HepG2 (cell line): ENCODE results near the gene WNK2. TPM values are rescaled to one million over a fixed set of nuclear protein-coding genes. Genes with fewer than 3 reads are reported as not detected.

Experiments used
- ATAC-seq: fragments of 200-7000 bp; cut with Tn5 transposase; 3 replicates; pipeline ENCODE4 v1.9.1; 2020; ENCODE audit warnings: mild to moderate bottlenecking, moderate library complexity
- BruUV-seq: library from RNA; stranded (reverse); fragments of 400-500 nt; replicated peaks from 2 replicates; lab custom pipeline; 2021; lab: Mats Ljungman, UMichigan
- CTCF ChIA-PET: fragments of 300-600 bp; formaldehyde crosslinking; extraction: SDS; loops from one replicate; lab custom pipeline; 2021; ENCODE audit warnings: low total read pairs, inconsistent platforms, low intra/inter-chr PET ratio; lab: Yijun Ruan, JAX
- POLR2A ChIA-PET: fragments of 350-600 bp; sonication (Branson Sonifier 250); formaldehyde crosslinking; loops from one replicate; lab custom pipeline; 2020; ENCODE audit warnings: antibody characterized with exemption, inconsistent platforms; lab: Yijun Ruan, JAX
- DNase-seq: peaks from one replicate; pipeline ENCODE4 v3.0.0-alpha.2; 2015; ENCODE audit warnings: low spot score
- FAIRE-seq: peaks from 3 replicates; lab custom pipeline; 2011; peaks lifted over from hg19 to GRCh38; lab: Jason Lieb, UNC
- H2AFZ ChIP-seq: one replicate; pipeline ENCODE4 v1.6.1; 2011; ENCODE audit warnings: low read length, inconsistent platforms
- H3K27ac ChIP-seq: fragments of 300-600 bp; 3 replicates; pipeline ENCODE4 v1.8.0; 2011; ENCODE audit warnings: mixed run types, mild to moderate bottlenecking, mixed read lengths, low read length, inconsistent platforms; ENCODE audit not compliant: insufficient read depth; ENCODE audit errors: extremely low read length
- H3K27me3 ChIP-seq, 2 experiments: fragments of 200-600 bp in 1 of 2; 2 replicates in 1 of 2; 3 replicates in 1 of 2; pipeline versions ENCODE4 v1.6.0 to v1.8.0; 2011; ENCODE audit warnings: low read length in 2 of 2, mild to moderate bottlenecking in 2 of 2, moderate library complexity in 2 of 2, inconsistent platforms in 1 of 2; ENCODE audit not compliant: insufficient read depth in 2 of 2, control insufficient read depth in 1 of 2
- H3K36me3 ChIP-seq, 2 experiments: fragments of 200-600 bp in 1 of 2; replicated peaks in 1 of 2; 2 replicates in 1 of 2; 3 replicates in 1 of 2; pipeline versions ENCODE4 v1.5.1 to v1.8.0; 2011; ENCODE audit warnings: low read length in 2 of 2, inconsistent platforms in 1 of 2; ENCODE audit not compliant: insufficient read depth in 2 of 2, control insufficient read depth in 1 of 2
- H3K4me1 ChIP-seq: 2 replicates; pipeline ENCODE4 v1.5.1; 2012; ENCODE audit warnings: low read length, inconsistent platforms; ENCODE audit not compliant: insufficient read depth
- H3K4me2 ChIP-seq: 2 replicates; pipeline ENCODE4 v1.6.0; 2011; ENCODE audit warnings: low read depth, low read length, inconsistent platforms
- H3K4me3 ChIP-seq, 3 experiments: fragments of 200-600 bp in 1 of 3; sonication (generic), shearing (Covaris generic) in 1 of 3; replicated peaks in 1 of 3; 2 replicates each; pipeline ENCODE4 v1.5.1; 2011 to 2016; ENCODE audit warnings: low read length in 3 of 3, inconsistent platforms in 2 of 3, low read depth in 2 of 3, mild to moderate bottlenecking in 2 of 3, control low read depth in 1 of 3, mixed read lengths in 1 of 3; ENCODE audit not compliant: insufficient read depth in 1 of 3
- H3K79me2 ChIP-seq: one replicate; pipeline ENCODE4 v1.6.1; 2011; ENCODE audit warnings: low read length, inconsistent platforms; ENCODE audit not compliant: insufficient read depth
- H3K9ac ChIP-seq: 2 replicates; pipeline ENCODE4 v1.6.0; 2011; ENCODE audit warnings: mild to moderate bottlenecking, low read depth, low read length, inconsistent platforms; ENCODE audit not compliant: insufficient read depth
- H3K9me3 ChIP-seq: 2 replicates; pipeline ENCODE4 v1.5.1; 2012; ENCODE audit warnings: mild to moderate bottlenecking, low read length
- H4K20me1 ChIP-seq: 2 replicates; pipeline ENCODE4 v1.6.0; 2011; ENCODE audit warnings: inconsistent platforms, mild to moderate bottlenecking, low read length, moderate library complexity; ENCODE audit not compliant: insufficient read depth
- FOXM1 ChIP-seq: sonication (generic); formaldehyde crosslinking; IDR thresholded peaks from 2 replicates; pipeline ENCODE4 v1.5.0; 2020; ENCODE audit warnings: missing genetic modification reagents
- HNF1B ChIP-seq: sonication (generic); formaldehyde crosslinking; IDR thresholded peaks from 2 replicates; pipeline ENCODE4 v1.5.1; 2020; ENCODE audit warnings: mild to moderate bottlenecking, moderate library complexity, missing genetic modification reagents
- MIER2 ChIP-seq: IDR thresholded peaks from 2 replicates; pipeline ENCODE4 v1.6.1; 2016; ENCODE audit warnings: missing biosample characterization, missing genetic modification reagents
- PAXIP1 ChIP-seq: sonication (generic); formaldehyde crosslinking; conservative IDR thresholded peaks from 2 replicates; pipeline ENCODE4 v1.4.0; 2020; ENCODE audit warnings: mild to moderate bottlenecking, missing genetic modification reagents, moderate library complexity
- PITX1 ChIP-seq: sonication (generic); formaldehyde crosslinking; IDR thresholded peaks from 2 replicates; pipeline ENCODE4 v1.5.1; 2020; ENCODE audit warnings: mild to moderate bottlenecking, missing genetic modification reagents
- RBM22 ChIP-seq: fragments of 200-400 bp; formaldehyde crosslinking; optimal IDR thresholded peaks from 2 replicates; pipeline ENCODE3; 2017; ENCODE audit warnings: mild to moderate bottlenecking, low read length, moderate library complexity
- SETDB1 ChIP-seq: sonication (generic); formaldehyde crosslinking; IDR thresholded peaks from 2 replicates; pipeline ENCODE4 v1.5.1; 2020; ENCODE audit warnings: missing genetic modification reagents, mild to moderate bottlenecking, borderline replicate concordance
- SIN3B ChIP-seq: fragments of 150-350 bp; IDR thresholded peaks from 2 replicates; pipeline ENCODE4 v1.6.1; 2014; ENCODE audit warnings: low read length
- ZNF142 ChIP-seq: sonication (generic); formaldehyde crosslinking; IDR thresholded peaks from 2 replicates; pipeline ENCODE4 v1.4.0; 2020; ENCODE audit warnings: missing genetic modification reagents
- ZNF382 ChIP-seq: sonication (generic); formaldehyde crosslinking; IDR thresholded peaks from 2 replicates; pipeline ENCODE4 v1.5.0; 2020; ENCODE audit warnings: missing genetic modification reagents, mild to moderate bottlenecking, borderline replicate concordance
- ZNF784 ChIP-seq: sonication (generic); formaldehyde crosslinking; IDR thresholded peaks from 2 replicates; pipeline ENCODE4 v1.5.1; 2020; ENCODE audit warnings: missing genetic modification reagents, mild to moderate bottlenecking, borderline replicate concordance
- ZNF788 ChIP-seq: sonication (generic); formaldehyde crosslinking; IDR thresholded peaks from 2 replicates; pipeline ENCODE4 v1.5.0; 2020; ENCODE audit warnings: mild to moderate bottlenecking, missing genetic modification reagents, borderline replicate concordance
- WGBS: methylation state at CpG from one replicate; pipeline ENCODE4 v1.1.6; 2017; ENCODE audit warnings: low lambda C conversion rate; 5-methylcytosine and 5-hydroxymethylcytosine counted together
- in situ Hi-C: cut with HindIII; loops from 2 replicates; pipeline ENCODE4 v1.10.0; 2017; ENCODE audit warnings: low pct_unique_long_range_greater_than_20kb; ENCODE audit not compliant: extremely low pct_ligation_motif_present
- intact Hi-C: fragments of 100-400 bp; cut with micrococcal nuclease; formaldehyde crosslinking; loops from one replicate; pipeline ENCODE4 v1.10.0; 2022; ENCODE audit not compliant: unreplicated experiment
- polyA plus RNA-seq, 8 experiments: library from polyadenylated mRNA; depleted of rRNA in 3 of 8; stranded (reverse) in 7 of 8; unstranded in 1 of 8; fragments of >200 nt; fragmentation: Illumina TruSeq in 4 of 8; extraction: Trizol in 4 of 8; gene quantifications; 2 replicates each; pipeline versions ENCODE4 v1.2.1 to v1.2.3, GENCODE V29; 2011 to 2016; ENCODE audit warnings: low read depth in 4 of 8, missing spikeins in 1 of 8, mixed read lengths in 1 of 8; ENCODE audit not compliant: insufficient read depth in 1 of 8
- total RNA-seq, 5 experiments: library from RNA; depleted of rRNA; stranded (reverse); fragments of >200 nt; fragmentation: Illumina TruSeq; extraction: Trizol; gene quantifications; 2 replicates each; pipeline ENCODE4 v1.2.3, GENCODE V29; 2016; ENCODE audit warnings: low read depth in 1 of 5

WNK2 gene
- total and polyA plus RNA-seq, 2 of the 13 experiments (the other 11 are each of a cell fraction or from before 2014, with no cell fraction given), result 10.5 to 12.0 TPM

- FAIRE-seq, result no peak
- Histone ChIP-seq H3K9me3 (no peaks in the 10 kb centered on the region), H3K4me2 (no peak overlapping the region), H4K20me1 (no peaks in the 10 kb centered on the region), H3K27me3 (peaks cover 0 to 2% of the 10 kb centered on the region in 2 experiments; a peak in 1 of 5 replicates), H2AFZ (no peak overlapping the region), H3K4me3 (no peak overlapping the region), H3K9ac (no peak overlapping the region), H3K36me3 (no peaks in the 10 kb centered on the region), H3K27ac (no peak overlapping the region), H3K79me2 (no peaks in the 10 kb centered on the region), H3K4me1 (peaks cover 20% of the 10 kb centered on the region)
- intact Hi-C loops, result no loop called here
- DNase-seq, result no peak
- in situ Hi-C loops, result no loop called here
- ChIA-PET POLR2A (interaction anchor here (3.3 kb wide), 1 partner anchor 14 kb away, joined by 15 read pairs; the partner anchor contains the start of gene NINJ1), CTCF (no interaction called here)
- ATAC-seq, result no peak
- no TSS peak for BruUV-seq
- WGBS, result 50% methylated on average over 2 of the region's 2 CpGs
- TF ChIP-seq HNF1B (CRISPR knock-in tag) (no peak), MIER2 (CRISPR knock-in tag) (no peak), FOXM1 (no peak), ZNF784 (CRISPR knock-in tag) (no peak), SETDB1 (CRISPR knock-in tag) (no peak), ZNF382 (no peak), PAXIP1 (CRISPR knock-in tag) (no peak), PITX1 (CRISPR knock-in tag) (no peak), SIN3B (no peak), ZNF788 (CRISPR knock-in tag) (no peak), ZNF142 (CRISPR knock-in tag) (no peak), RBM22 (no peak)
Measured at GRCh38 chr9:93148721-93149120, 35.2 kb upstream of the WNK2 start.
